Mucosa of descending colon (tissue), 3 donors: ENCODE results near the gene DOCK10. TPM values are rescaled to one million over a fixed set of nuclear protein-coding genes. Genes with fewer than 3 reads are reported as not detected.

Experiments used
- ATAC-seq: fragments of 200-7000 bp; cut with Tn5 transposase; one replicate; pipeline ENCODE4 v1.9.1; 2020; ENCODE audit warnings: mild to moderate bottlenecking, moderate library complexity
- DNase-seq, 3 donors: peaks; one replicate each; pipeline ENCODE4 v3.0.0-alpha.2; 2020
- H3K36me3 ChIP-seq: fragments of 200-600 bp; one replicate; pipeline ENCODE4 v1.8.0; 2021; ENCODE audit warnings: low read depth, mild to moderate bottlenecking
- H3K4me1 ChIP-seq: fragments of 200-600 bp; one replicate; pipeline ENCODE4 v1.8.0; 2021; ENCODE audit warnings: low read depth, mild to moderate bottlenecking
- H3K4me3 ChIP-seq: fragments of 200-600 bp; one replicate; pipeline ENCODE4 v1.8.0; 2021; ENCODE audit warnings: mild to moderate bottlenecking
- H3K9me3 ChIP-seq: fragments of 200-600 bp; one replicate; pipeline ENCODE4 v1.8.0; 2021; ENCODE audit warnings: mild to moderate bottlenecking
- intact Hi-C, 2 donors: fragments of 100-400 bp; cut with DNase I in 1 of 2; cut with micrococcal nuclease in 1 of 2; formaldehyde crosslinking; loops; one replicate each; pipeline versions ENCODE4 v1.11.0 to v1.11.1; 2022; cut with DNase I, micrococcal nuclease
- total RNA-seq, 3 donors: library from RNA; stranded (reverse); fragmentation: NEBNext Ultra II Directional in 2 of 3; extraction: Animal tissue kit (Norgen Biotek cat#: 25700) in 2 of 3; gene quantifications; one replicate each; pipeline versions ENCODE4 v1.2.1 to v1.2.4, GENCODE V29; 2021 to 2023
- TF ChIP-seq, protein P1 (sequence below): fragments of 200-600 bp; IDR thresholded peaks from one replicate; pipeline ENCODE4 v1.8.0; 2022; ENCODE audit warnings: antibody characterized with exemption, mild to moderate bottlenecking
- donor health status: DM: no; HTN: no; CAD: no; lungs with moderate emphysema.
- donor health status: DM: no; HTN: no; CAD: no.
- donor health status: DM: no; HTN: yes; CAD: no.

DOCK10 gene
- total RNA-seq, 3 donors from 2014 or later: 13.3 to 20.6 (median 14.7) TPM

DNA sequence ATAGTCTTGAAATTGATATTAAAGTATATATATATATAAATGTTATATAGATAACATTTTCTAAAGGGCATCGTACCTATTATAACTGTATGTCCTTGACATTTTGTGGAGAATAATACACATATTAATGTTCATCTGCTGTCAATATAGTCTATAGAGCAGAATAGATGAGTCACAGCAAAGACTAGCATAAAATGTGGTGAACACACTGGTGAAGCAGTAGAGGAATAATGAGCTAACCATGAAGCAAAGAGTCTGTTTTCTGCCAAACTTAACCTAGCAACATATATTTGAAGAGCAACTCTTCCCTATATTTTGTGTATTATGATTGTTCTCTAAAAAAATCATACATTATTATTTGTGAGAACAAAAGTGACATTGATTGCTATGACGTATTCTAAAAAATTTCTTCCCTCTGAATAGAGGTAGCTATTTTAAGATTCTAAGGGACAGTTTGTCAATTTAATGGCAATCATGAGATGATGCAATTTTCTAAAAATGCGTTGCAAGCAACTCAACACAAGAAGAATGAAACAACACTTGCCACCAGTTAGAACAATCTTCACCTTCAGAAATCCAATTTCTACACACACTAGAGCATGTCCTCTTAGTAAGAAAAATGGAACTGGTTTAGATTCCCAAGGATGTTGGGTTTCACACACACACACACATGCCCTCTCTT, 22.0 kb downstream of the DOCK10 start:
- ATAC-seq: no peak
- intact Hi-C loops: no loop called here
- Histone ChIP-seq H3K9me3 (no peaks in the 10 kb centered on the region), H3K4me3 (no peak overlapping the region), H3K36me3 (no peaks in the 10 kb centered on the region), H3K4me1 (peaks cover 10% of the 10 kb centered on the region)
- DNase-seq: no peak
- TF ChIP-seq, protein P1, sequence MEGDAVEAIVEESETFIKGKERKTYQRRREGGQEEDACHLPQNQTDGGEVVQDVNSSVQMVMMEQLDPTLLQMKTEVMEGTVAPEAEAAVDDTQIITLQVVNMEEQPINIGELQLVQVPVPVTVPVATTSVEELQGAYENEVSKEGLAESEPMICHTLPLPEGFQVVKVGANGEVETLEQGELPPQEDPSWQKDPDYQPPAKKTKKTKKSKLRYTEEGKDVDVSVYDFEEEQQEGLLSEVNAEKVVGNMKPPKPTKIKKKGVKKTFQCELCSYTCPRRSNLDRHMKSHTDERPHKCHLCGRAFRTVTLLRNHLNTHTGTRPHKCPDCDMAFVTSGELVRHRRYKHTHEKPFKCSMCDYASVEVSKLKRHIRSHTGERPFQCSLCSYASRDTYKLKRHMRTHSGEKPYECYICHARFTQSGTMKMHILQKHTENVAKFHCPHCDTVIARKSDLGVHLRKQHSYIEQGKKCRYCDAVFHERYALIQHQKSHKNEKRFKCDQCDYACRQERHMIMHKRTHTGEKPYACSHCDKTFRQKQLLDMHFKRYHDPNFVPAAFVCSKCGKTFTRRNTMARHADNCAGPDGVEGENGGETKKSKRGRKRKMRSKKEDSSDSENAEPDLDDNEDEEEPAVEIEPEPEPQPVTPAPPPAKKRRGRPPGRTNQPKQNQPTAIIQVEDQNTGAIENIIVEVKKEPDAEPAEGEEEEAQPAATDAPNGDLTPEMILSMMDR: no peak

DNA sequence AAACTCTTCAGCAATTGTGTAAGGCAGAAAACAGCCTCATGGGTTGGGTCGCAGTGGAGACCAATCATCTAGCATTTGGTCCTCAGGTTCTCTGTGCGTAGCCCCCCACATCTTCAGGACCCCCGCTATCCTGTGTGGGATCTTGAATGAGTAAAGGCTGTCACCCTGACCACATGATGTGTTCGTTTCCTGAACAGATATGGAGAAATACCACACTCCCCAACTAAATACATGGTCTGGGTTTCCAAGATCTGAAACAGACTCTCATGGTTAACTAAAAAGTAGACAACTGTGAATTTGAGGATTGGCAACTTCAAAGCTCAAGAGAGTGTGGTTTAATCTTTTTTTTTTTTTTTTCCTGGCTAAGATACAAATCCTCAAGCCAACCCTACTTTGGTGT, 23.2 kb downstream of the DOCK10 start:
- TF ChIP-seq, protein P1: no peak
- no peaks in the 10 kb centered on the region for H3K9me3 ChIP-seq
- H3K4me3 ChIP-seq: no peak overlapping the region
- DNase-seq: no peak
- intact Hi-C loops: no loop called here
- no peak for ATAC-seq
- H3K4me1 ChIP-seq: peaks cover 10% of the 10 kb centered on the region
- no peaks in the 10 kb centered on the region for H3K36me3 ChIP-seq

DNA sequence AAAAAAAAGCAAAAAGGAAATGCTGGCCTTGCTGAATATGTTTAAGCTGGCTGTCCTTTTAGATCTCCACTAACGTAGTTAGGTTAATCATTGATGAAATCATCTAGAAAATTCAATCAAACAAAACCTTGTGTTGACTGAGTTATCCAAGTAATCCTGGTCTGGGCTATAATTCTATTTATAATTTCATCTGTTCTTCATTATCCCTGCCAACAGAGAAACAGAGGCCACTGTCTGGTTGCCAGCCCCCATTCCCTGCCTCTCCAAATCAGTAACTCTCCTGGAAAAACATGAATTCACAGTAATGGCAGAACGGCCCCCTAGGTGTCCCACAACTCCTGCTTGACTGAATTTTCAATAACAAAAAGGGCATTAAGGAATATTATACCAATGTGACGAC, 24.6 kb downstream of the DOCK10 start:
- H3K9me3 ChIP-seq: no peaks in the 10 kb centered on the region
- no peaks in the 10 kb centered on the region for H3K36me3 ChIP-seq
- no peak overlapping the region for H3K4me3 ChIP-seq
- TF ChIP-seq, protein P1: no peak
- ATAC-seq (peak; percentile 79), DNase-seq (no peak)
- intact Hi-C loops: no loop called here
- peaks cover 10% of the 10 kb centered on the region for H3K4me1 ChIP-seq

DNA sequence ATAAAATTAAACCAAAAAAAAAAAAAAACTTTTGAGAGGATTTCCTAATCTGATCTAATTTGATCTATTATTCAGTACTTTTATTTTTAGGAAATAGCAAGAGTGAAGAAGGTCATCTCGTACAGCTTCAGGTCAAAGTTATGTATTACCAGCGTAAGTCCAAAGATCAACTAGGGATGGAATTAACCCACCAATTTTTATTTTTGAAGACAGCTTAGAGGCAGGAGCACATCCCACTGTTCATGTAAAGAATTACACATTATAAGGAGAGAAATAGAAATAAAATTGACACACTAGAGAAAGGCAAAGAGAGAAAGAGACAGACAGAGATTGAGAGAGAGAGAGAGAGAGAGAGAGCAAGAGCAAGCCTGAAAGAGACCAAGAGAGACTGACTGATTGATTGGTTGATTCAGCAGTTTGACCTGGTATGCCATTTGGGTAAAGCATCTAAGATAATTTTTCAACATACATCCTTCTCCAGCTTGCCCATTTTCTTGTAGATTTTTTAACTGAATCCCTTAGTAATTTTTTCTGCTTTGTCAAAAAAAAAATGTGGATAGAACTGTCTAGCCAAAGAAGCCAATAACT, 25.1 kb downstream of the DOCK10 start:
- ATAC-seq (no peak), DNase-seq (no peak)

DNA sequence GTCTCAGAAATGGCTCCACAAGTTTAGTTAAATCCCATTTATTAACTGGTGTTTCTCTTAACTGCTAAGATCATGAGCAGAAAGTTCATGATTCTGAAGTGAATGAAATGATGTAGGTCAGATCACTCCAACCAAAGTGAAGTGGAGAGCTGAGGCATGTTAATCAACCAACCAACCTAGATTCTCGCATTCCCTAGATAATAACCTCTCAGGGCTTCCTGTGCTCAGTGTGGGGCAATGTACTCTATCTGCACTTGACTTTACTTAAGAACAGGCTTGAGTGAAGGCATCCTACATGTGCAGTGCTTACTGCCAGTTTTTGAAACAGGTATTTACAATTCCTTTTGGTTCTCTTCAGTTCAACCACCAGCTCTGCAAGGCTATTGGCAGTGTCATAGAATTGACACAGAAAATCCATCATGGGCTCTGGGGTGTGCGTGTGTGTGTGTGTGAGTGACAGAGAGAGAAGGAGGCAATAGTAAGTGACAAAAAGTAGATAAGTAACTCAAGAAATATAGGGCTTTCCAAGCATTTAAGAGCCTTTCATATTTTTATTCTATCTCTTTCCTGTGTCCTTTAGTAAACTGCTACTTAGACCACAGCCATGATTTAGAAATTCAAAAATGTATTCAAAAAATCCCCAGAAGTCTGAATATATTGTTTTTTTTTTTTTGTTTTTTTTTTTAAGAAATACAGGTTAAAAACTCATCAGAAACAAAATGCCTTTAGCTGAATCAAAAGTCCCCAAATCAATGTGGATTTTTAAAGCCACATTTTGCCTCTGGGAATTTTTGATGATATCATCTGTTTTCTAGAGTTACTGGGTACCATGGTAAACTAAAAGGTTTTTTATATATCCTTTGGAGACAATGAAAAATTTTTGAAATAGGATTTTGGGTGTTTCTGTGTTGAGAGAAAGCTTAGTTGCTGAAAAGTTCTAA, 28.6 kb downstream of the DOCK10 start:
- ATAC-seq: no peak
- Histone ChIP-seq H3K4me3 (no peak overlapping the region), H3K4me1 (peaks cover 10% of the 10 kb centered on the region), H3K36me3 (no peaks in the 10 kb centered on the region), H3K9me3 (no peaks in the 10 kb centered on the region)
- no peak for DNase-seq
- TF ChIP-seq, protein P1: no peak
- intact Hi-C loops: no loop called here

More for the DNA sequence above, 25.1 kb downstream of the DOCK10 start:
- Histone ChIP-seq H3K4me1 (peaks cover 10% of the 10 kb centered on the region), H3K4me3 (no peak overlapping the region), H3K36me3 (no peaks in the 10 kb centered on the region), H3K9me3 (no peaks in the 10 kb centered on the region)
- TF ChIP-seq, protein P1: no peak
- intact Hi-C loops: no loop called here
